GM12874 (cell line): ENCODE measurements around the gene NRM.

Experiments
- TF ChIP-seq, protein P1 (sequence below): IDR thresholded peaks from 2 replicates; pipeline ENCODE4 v1.5.1; 2011; ENCODE audit warnings: low read depth, mild to moderate bottlenecking, control low read depth, low read length, moderate library complexity; ENCODE audit not compliant: insufficient read depth

The NRM gene

DNA sequence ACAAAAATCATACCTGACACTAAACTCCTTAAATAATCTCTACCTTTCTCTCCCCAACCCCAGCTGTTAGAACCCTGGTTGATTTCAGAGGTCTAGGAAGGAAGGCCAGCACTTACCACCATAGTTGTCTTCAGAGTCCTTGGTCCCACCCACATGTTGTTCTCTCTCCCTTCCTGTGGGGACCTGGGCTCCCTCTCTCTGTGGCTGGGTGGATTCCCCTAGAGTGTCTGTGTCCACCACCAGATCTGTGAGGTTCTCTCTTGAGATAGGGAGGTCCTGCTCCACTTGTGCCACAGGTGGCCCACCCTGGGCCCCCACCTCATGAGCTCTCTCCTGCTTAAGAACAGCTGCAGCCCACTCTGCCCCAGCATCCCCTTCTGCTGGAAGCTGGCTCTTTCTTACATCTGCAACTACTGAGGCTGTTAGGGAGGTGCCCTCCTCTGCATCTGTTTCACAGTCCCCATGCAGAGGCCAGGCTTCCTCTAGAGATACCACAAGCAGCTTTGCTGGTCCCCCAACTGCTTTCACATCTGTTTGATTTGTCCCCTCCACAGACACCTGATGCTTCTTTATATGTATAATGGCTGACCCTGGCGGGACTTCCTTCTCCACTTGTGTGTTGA is 21.1 kb upstream of the NRM start:
- TF ChIP-seq, protein P1, sequence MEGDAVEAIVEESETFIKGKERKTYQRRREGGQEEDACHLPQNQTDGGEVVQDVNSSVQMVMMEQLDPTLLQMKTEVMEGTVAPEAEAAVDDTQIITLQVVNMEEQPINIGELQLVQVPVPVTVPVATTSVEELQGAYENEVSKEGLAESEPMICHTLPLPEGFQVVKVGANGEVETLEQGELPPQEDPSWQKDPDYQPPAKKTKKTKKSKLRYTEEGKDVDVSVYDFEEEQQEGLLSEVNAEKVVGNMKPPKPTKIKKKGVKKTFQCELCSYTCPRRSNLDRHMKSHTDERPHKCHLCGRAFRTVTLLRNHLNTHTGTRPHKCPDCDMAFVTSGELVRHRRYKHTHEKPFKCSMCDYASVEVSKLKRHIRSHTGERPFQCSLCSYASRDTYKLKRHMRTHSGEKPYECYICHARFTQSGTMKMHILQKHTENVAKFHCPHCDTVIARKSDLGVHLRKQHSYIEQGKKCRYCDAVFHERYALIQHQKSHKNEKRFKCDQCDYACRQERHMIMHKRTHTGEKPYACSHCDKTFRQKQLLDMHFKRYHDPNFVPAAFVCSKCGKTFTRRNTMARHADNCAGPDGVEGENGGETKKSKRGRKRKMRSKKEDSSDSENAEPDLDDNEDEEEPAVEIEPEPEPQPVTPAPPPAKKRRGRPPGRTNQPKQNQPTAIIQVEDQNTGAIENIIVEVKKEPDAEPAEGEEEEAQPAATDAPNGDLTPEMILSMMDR: no peak

DNA sequence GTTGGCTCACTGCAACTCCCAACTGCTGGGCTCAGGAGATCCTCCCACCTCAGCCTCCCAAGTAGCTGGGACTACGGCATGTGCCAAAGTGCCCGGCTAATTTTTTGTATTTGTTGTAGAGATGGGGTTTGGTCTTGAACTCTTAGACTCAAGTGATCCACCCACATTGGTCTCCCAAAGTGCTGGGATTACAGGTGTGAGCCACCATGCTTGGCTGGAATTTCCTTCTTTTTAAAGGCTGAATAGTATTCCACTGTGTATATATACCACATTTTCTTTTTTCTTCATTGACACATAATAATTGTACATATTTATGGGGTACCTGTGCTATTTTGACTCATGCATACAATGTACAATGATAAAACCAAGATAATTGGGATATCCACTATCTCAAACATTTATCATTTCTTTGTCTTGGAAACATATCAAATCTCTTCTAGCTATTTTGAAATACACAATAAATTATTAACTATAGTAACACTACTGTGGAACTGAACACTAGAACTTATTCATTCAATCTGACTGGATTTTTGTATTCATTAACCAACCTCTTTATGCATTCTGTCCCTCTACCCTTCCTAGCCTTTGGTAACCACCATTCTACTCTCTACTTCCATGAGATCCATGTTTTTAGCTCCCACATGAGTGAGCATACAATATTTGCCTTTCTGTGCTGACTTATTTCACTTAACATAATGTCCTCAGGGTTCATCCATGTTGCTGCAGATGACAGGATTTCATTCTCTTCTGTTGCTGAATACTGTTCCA is 18.5 kb upstream of the NRM start:
- TF ChIP-seq, protein P1: no peak

DNA sequence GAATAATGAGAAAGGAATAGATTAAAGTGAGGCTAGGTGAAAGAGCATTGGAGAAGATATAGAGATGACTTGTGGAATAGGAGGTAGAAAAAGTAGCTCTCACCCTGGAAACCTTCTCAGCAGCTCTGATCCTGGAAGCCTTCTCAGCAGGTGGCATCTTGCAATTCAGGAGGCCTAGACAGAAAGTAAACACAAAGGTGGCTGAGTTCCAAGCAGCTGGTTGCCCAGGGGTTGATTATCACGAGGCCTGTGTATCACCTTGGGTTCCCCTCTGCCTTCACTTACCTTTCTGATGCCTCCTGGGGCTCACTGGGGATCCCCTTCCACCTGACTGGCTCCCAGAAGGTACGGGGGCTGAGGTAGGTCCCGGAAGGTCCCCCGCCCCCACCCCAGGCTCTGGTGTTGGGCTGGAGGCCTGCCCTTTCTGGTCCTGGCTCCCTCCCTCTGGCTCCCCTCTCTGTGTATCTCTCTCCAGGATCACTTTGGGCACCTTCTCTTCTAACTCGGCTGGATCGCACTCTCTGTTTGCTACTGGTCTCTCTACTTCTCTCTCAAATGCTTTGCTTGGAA is 16.6 kb upstream of the NRM start:
- TF ChIP-seq, protein P1: no peak

DNA sequence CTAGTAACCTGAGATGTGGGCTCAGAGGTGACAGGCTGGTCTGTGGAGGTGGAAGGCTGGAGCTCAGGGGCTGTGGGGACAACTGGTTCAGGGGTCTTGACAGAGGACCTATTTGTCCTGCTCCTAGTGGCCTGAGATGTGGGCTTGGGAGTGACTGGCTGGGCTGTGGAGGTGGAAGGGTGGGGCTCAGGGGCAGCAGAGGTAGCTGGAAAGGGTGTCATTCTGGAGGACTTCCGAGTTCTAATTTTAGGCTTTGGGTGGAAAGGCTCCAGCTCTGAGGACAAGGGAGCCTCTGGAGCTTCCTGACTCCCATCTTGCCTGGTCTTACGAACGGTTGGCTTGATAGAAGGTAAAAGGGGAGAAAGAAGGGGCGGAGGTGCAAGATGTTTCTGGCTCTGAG is 14.8 kb upstream of the NRM start:
- TF ChIP-seq, protein P1: no peak

DNA sequence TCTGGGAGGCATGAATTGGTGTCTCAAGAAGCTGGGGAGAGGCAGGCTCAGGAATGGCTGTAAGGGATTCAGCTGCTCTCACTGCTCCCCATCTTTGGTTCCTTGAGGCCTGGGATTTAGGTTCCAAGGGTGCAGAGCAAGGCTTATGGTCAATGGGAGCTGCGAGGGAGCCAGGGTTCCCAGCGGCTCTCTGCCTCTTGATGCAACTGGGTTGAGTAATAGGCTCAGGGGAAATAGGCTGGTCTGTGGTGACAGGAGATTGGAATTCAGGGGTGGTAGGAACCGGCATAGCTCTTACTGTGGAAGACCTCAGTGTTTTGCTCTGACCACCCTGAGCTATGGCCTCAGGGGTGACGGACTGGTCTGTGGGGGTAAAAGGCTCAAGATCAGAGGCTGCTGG is 13.0 kb upstream of the NRM start:
- TF ChIP-seq, protein P1: no peak

DNA sequence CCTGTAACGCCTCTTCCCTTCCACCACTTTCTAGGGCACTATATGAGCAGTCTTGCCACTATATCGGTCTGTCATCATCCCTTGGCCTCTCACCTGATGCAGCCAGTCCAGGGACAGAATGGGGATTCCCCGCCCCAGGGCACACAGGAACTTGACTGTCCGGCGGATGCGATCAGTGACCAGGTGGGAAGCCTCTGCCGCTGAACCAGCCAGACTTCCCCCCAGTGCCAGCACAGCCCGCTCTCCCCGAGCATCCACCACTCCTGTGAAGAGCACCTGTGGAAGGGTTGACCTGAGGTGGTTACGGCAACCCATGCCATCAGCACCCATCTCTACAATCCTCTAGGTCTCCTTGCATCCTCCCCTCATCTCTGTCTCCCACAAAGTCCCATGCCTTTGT is 12.2 kb upstream of the NRM start:
- TF ChIP-seq, protein P1: no peak

DNA sequence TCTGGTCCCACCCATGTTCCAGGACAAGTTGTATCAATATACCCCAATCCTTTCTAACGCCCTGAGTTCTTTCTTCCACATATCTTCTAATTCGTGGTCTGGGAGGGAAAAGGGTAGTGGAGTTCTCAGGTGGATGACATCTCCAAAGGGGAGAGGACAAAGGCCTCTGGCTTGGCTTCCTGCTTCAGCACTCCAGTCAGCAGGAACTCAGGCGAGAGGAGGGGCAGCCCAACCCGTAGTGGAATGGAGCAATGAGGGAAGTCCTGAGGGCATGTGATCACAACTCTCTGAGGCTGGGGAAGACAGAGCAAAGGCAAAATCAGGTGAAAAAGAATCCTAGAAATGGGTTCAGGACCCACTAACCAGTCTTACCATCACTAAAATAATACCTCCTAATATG is 9.6 kb upstream of the NRM start:
- TF ChIP-seq, protein P1: no peak
